ENCODE measurements around the gene PHF21A. TPM values are rescaled to one million over a fixed set of nuclear protein-coding genes. Genes with fewer than 3 reads are reported as not detected.

The PHF21A gene
- total and polyA plus RNA-seq, 2 of the 8 experiments (the other 6 are each of a cell fraction or from before 2014, with no cell fraction given) = 17.6 to 40.3 TPM

GRCh38 chr11:46114961-46115360 is 6.3 kb downstream of the PHF21A start:
- peaks cover 0 to 96% of the 10 kb centered on the region in 2 experiments; a peak in 3 of 4 replicates for H3K79me2 ChIP-seq (ENCODE audit: control insufficient read depth in 1 of 2, insufficient read depth in 2 of 2, low read length in 2 of 2)

More at GRCh38 chr11:46114961-46115360, 6.3 kb downstream of the PHF21A start:
- Histone ChIP-seq H3K4me2 (ENCODE audit: insufficient read depth in 1 of 2, low read depth in 2 of 2, low read length in 2 of 2) (no peak overlapping the region), H3K9ac (replicated peaks in 1 of 4; ENCODE audit: extremely low read depth in 1 of 4, low read depth in 3 of 4, low read length in 3 of 4) (no peak overlapping the region), H3K18ac (ENCODE audit: extremely low read depth, low read length) (no peak overlapping the region), H3K4me1 (replicated peaks in 1 of 4; ENCODE audit: control insufficient read depth in 3 of 4, insufficient read depth in 4 of 4, low read length in 3 of 4) (peaks cover 0 to 5% (median 1%) of the 10 kb centered on the region in 4 experiments; a peak in 4 of 7 replicates), H3K36me3 (ENCODE audit: control insufficient read depth in 2 of 4, insufficient read depth in 4 of 4, low read length in 3 of 4) (no peaks in the 10 kb centered on the region), H2BK5ac (ENCODE audit: low read depth, low read length) (no peak overlapping the region), H2AFZ (ENCODE audit: low read length) (no peak overlapping the region), H4K5ac (ENCODE audit: insufficient read length, low read depth, low read length) (no peak overlapping the region), H3K79me1 (ENCODE audit: low read depth, low read length) (no peaks in the 10 kb centered on the region; the same call in 1 of the 2 replicates), H3K27me3 (replicated peaks in 1 of 4; ENCODE audit: control insufficient read depth in 3 of 4, extremely low read depth in 1 of 4, insufficient read depth in 3 of 4, low read length in 3 of 4) (no peaks in the 10 kb centered on the region), H3K4me3 (ENCODE audit: extremely low read depth in 1 of 4, insufficient read depth in 2 of 4, low read depth in 3 of 4, low read length in 4 of 4) (no peak overlapping the region), H3K23ac (ENCODE audit: insufficient read length) (no peak overlapping the region), H2BK15ac (ENCODE audit: low read length) (no peak overlapping the region), H3K23me2 (ENCODE audit: low read depth, low read length) (peaks cover 7% of the 10 kb centered on the region), H2AK5ac (ENCODE audit: low read depth, low read length) (no peak overlapping the region), H3K14ac (ENCODE audit: insufficient read length) (no peak overlapping the region), H2BK20ac (ENCODE audit: low read length) (no peak overlapping the region), H4K20me1 (replicated peaks in 1 of 2; ENCODE audit: control insufficient read depth in 1 of 2, insufficient read depth in 2 of 2, low read length in 2 of 2) (peaks cover 0 to 2% of the 10 kb centered on the region in 2 experiments), H4K8ac (ENCODE audit: extremely low read depth, insufficient read depth, low read length) (no peak overlapping the region), H2BK12ac (ENCODE audit: low read depth, low read length) (no peak overlapping the region), H3K27ac (ENCODE audit: low read depth, low read length) (no peak overlapping the region), H2BK120ac (replicated peaks; ENCODE audit: low read depth, low read length) (no peak overlapping the region), H3K4ac (replicated peaks; ENCODE audit: insufficient read length, low read depth, low read length) (no peak overlapping the region), H4K91ac (replicated peaks; ENCODE audit: insufficient read length, low read length) (no peak overlapping the region), H3K56ac (replicated peaks; ENCODE audit: insufficient read length, low read depth, low read length) (no peak overlapping the region), H3K9me3 (ENCODE audit: insufficient read depth in 2 of 2, low read depth in 1 of 2, low read length in 1 of 2) (no peaks in the 10 kb centered on the region)
- ChIA-PET POLR2A (ENCODE audit: partially characterized antibody) (no interaction called here), CTCF (ENCODE audit: partially characterized antibody) (interaction anchor here (0.8 to 1.4 kb wide), 2 partner anchors 13 to 150 kb away, joined by 3 to 6 read pairs; no protein-coding TSS in a partner anchor)
- DNase-seq (ENCODE audit: low read depth in 1 of 2, low spot score in 2 of 2) (no peak), FAIRE-seq (no peak)
- TF ChIP-seq TEAD4 (IDR thresholded peaks at IDR 0.05; ENCODE audit: low read depth, low read length) (no peak), SAP30 (IDR thresholded peaks at IDR 0.05; ENCODE audit: insufficient read depth, insufficient replicate concordance, low read length) (no peak)
